ENCODE results near the gene EMILIN2.

DNA sequence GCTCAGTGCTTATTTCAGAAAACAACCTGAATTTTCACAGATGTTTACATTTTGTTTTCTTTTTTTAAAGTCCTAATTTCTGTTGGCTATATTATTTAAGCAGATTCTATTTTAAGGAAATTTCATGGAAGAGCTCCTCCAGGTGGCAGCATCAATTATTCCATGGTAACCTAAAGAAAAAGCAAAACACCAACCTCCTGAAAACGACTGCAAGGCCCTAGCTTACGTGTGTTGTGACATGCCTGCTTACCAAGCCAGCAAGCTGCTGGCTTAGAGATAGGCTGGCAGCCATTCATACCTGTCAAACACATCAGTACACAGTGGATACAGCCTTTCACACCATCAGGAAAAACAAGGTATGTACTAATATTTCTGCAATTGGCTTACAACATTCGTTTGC lies 101.2 kb downstream of the EMILIN2 start:
- TF ChIP-seq, protein P1, sequence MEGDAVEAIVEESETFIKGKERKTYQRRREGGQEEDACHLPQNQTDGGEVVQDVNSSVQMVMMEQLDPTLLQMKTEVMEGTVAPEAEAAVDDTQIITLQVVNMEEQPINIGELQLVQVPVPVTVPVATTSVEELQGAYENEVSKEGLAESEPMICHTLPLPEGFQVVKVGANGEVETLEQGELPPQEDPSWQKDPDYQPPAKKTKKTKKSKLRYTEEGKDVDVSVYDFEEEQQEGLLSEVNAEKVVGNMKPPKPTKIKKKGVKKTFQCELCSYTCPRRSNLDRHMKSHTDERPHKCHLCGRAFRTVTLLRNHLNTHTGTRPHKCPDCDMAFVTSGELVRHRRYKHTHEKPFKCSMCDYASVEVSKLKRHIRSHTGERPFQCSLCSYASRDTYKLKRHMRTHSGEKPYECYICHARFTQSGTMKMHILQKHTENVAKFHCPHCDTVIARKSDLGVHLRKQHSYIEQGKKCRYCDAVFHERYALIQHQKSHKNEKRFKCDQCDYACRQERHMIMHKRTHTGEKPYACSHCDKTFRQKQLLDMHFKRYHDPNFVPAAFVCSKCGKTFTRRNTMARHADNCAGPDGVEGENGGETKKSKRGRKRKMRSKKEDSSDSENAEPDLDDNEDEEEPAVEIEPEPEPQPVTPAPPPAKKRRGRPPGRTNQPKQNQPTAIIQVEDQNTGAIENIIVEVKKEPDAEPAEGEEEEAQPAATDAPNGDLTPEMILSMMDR (IDR thresholded peaks at IDR 0.05), result no peak
- TF ChIP-seq, protein P2, sequence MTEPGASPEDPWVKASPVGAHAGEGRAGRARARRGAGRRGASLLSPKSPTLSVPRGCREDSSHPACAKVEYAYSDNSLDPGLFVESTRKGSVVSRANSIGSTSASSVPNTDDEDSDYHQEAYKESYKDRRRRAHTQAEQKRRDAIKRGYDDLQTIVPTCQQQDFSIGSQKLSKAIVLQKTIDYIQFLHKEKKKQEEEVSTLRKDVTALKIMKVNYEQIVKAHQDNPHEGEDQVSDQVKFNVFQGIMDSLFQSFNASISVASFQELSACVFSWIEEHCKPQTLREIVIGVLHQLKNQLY (CRISPR knock-in tag; IDR thresholded peaks at IDR 0.05), result no peak
- TF ChIP-seq NR3C1 (CRISPR knock-in tag; conservative IDR thresholded peaks at IDR 0.05; ENCODE audit: low read depth), result no peak
- TF ChIP-seq RELA (CRISPR knock-in tag; IDR thresholded peaks at IDR 0.05; ENCODE audit: borderline replicate concordance), result no peak

All from WTC11 (cell line).